Astrocyte (in vitro differentiated cells and primary cell): ENCODE measurements around the gene INAFM1.

Experiments used
- EZH2 ChIP-seq: IDR thresholded peaks from 2 replicates; pipeline ENCODE4 v1.6.1; 2012; ENCODE audit warnings: mild to moderate bottlenecking, low read length, inconsistent platforms; ENCODE audit not compliant: insufficient read depth
- TF ChIP-seq, protein P1 (sequence below): IDR thresholded peaks from 2 replicates; pipeline ENCODE4 v1.5.1; 2011; ENCODE audit warnings: low read depth, mild to moderate bottlenecking, inconsistent platforms, low read length, moderate library complexity; ENCODE audit not compliant: insufficient read depth

GRCh38 chr19:47257411-47258169 lies 17.1 kb upstream of the INAFM1 start:
- TF ChIP-seq, protein P1, sequence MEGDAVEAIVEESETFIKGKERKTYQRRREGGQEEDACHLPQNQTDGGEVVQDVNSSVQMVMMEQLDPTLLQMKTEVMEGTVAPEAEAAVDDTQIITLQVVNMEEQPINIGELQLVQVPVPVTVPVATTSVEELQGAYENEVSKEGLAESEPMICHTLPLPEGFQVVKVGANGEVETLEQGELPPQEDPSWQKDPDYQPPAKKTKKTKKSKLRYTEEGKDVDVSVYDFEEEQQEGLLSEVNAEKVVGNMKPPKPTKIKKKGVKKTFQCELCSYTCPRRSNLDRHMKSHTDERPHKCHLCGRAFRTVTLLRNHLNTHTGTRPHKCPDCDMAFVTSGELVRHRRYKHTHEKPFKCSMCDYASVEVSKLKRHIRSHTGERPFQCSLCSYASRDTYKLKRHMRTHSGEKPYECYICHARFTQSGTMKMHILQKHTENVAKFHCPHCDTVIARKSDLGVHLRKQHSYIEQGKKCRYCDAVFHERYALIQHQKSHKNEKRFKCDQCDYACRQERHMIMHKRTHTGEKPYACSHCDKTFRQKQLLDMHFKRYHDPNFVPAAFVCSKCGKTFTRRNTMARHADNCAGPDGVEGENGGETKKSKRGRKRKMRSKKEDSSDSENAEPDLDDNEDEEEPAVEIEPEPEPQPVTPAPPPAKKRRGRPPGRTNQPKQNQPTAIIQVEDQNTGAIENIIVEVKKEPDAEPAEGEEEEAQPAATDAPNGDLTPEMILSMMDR = no peak
- TF ChIP-seq EZH2 = no peak
